HepG2 (cell line): ENCODE data around the gene POU6F1. TPM values are rescaled to one million over a fixed set of nuclear protein-coding genes. Genes with fewer than 3 reads are reported as not detected.
A peak's percentile ranks its signal among the peaks of the same experiment; 100 is the strongest.

Experiments used
- ATAC-seq: fragments of 200-7000 bp; cut with Tn5 transposase; 3 replicates; pipeline ENCODE4 v1.9.1; 2020; ENCODE audit warnings: mild to moderate bottlenecking, moderate library complexity
- BruUV-seq: library from RNA; stranded (reverse); fragments of 400-500 nt; replicated peaks from 2 replicates; lab custom pipeline; 2021; lab: Mats Ljungman, UMichigan
- CTCF ChIA-PET: fragments of 300-600 bp; formaldehyde crosslinking; extraction: SDS; loops from one replicate; lab custom pipeline; 2021; ENCODE audit warnings: low total read pairs, inconsistent platforms, low intra/inter-chr PET ratio; lab: Yijun Ruan, JAX
- POLR2A ChIA-PET: fragments of 350-600 bp; sonication (Branson Sonifier 250); formaldehyde crosslinking; loops from one replicate; lab custom pipeline; 2020; ENCODE audit warnings: antibody characterized with exemption, inconsistent platforms; lab: Yijun Ruan, JAX
- DNase-seq: peaks from one replicate; pipeline ENCODE4 v3.0.0-alpha.2; 2015; ENCODE audit warnings: low spot score
- FAIRE-seq: peaks from 3 replicates; lab custom pipeline; 2011; peaks lifted over from hg19 to GRCh38; lab: Jason Lieb, UNC
- H2AFZ ChIP-seq: one replicate; pipeline ENCODE4 v1.6.1; 2011; ENCODE audit warnings: low read length, inconsistent platforms
- H3K27ac ChIP-seq: fragments of 300-600 bp; 3 replicates; pipeline ENCODE4 v1.8.0; 2011; ENCODE audit warnings: mixed run types, mild to moderate bottlenecking, mixed read lengths, low read length, inconsistent platforms; ENCODE audit not compliant: insufficient read depth; ENCODE audit errors: extremely low read length
- H3K27me3 ChIP-seq, 2 experiments: fragments of 200-600 bp in 1 of 2; 2 replicates in 1 of 2; 3 replicates in 1 of 2; pipeline versions ENCODE4 v1.6.0 to v1.8.0; 2011; ENCODE audit warnings: low read length in 2 of 2, mild to moderate bottlenecking in 2 of 2, moderate library complexity in 2 of 2, inconsistent platforms in 1 of 2; ENCODE audit not compliant: insufficient read depth in 2 of 2, control insufficient read depth in 1 of 2
- H3K36me3 ChIP-seq, 2 experiments: fragments of 200-600 bp in 1 of 2; replicated peaks in 1 of 2; 2 replicates in 1 of 2; 3 replicates in 1 of 2; pipeline versions ENCODE4 v1.5.1 to v1.8.0; 2011; ENCODE audit warnings: low read length in 2 of 2, inconsistent platforms in 1 of 2; ENCODE audit not compliant: insufficient read depth in 2 of 2, control insufficient read depth in 1 of 2
- H3K4me1 ChIP-seq: 2 replicates; pipeline ENCODE4 v1.5.1; 2012; ENCODE audit warnings: low read length, inconsistent platforms; ENCODE audit not compliant: insufficient read depth
- H3K4me2 ChIP-seq: 2 replicates; pipeline ENCODE4 v1.6.0; 2011; ENCODE audit warnings: low read depth, low read length, inconsistent platforms
- H3K4me3 ChIP-seq, 3 experiments: fragments of 200-600 bp in 1 of 3; sonication (generic), shearing (Covaris generic) in 1 of 3; replicated peaks in 1 of 3; 2 replicates each; pipeline ENCODE4 v1.5.1; 2011 to 2016; ENCODE audit warnings: low read length in 3 of 3, inconsistent platforms in 2 of 3, low read depth in 2 of 3, mild to moderate bottlenecking in 2 of 3, control low read depth in 1 of 3, mixed read lengths in 1 of 3; ENCODE audit not compliant: insufficient read depth in 1 of 3
- H3K79me2 ChIP-seq: one replicate; pipeline ENCODE4 v1.6.1; 2011; ENCODE audit warnings: low read length, inconsistent platforms; ENCODE audit not compliant: insufficient read depth
- H3K9ac ChIP-seq: 2 replicates; pipeline ENCODE4 v1.6.0; 2011; ENCODE audit warnings: mild to moderate bottlenecking, low read depth, low read length, inconsistent platforms; ENCODE audit not compliant: insufficient read depth
- H3K9me3 ChIP-seq: 2 replicates; pipeline ENCODE4 v1.5.1; 2012; ENCODE audit warnings: mild to moderate bottlenecking, low read length
- H4K20me1 ChIP-seq: 2 replicates; pipeline ENCODE4 v1.6.0; 2011; ENCODE audit warnings: inconsistent platforms, mild to moderate bottlenecking, low read length, moderate library complexity; ENCODE audit not compliant: insufficient read depth
- CCAR2 ChIP-seq: fragments of 200-400 bp; formaldehyde crosslinking; optimal IDR thresholded peaks from 2 replicates; pipeline ENCODE3; 2018; ENCODE audit warnings: low read depth, mild to moderate bottlenecking, low read length, moderate library complexity
- KLF16 ChIP-seq, 2 experiments: sonication (generic) in 1 of 2; formaldehyde crosslinking in 1 of 2; IDR thresholded peaks; 2 replicates each; pipeline versions ENCODE4 v1.6.1 to v1.8.0; 2016 to 2023; ENCODE audit warnings: missing genetic modification reagents in 2 of 2, missing compliant biosample characterization in 1 of 2
- MXI1 ChIP-seq: IDR thresholded peaks from 3 replicates; pipeline ENCODE4 v1.6.1; 2012; ENCODE audit warnings: low read depth, low read length, inconsistent platforms, borderline replicate concordance
- NFYB ChIP-seq: sonication (generic); formaldehyde crosslinking; IDR thresholded peaks from 2 replicates; pipeline ENCODE4 v1.4.0; 2020; ENCODE audit warnings: missing genetic modification reagents
- PAWR ChIP-seq: sonication (generic); formaldehyde crosslinking; IDR thresholded peaks from 2 replicates; pipeline ENCODE4 v1.4.0; 2020; ENCODE audit warnings: missing genetic modification reagents, mild to moderate bottlenecking, borderline replicate concordance
- RARA ChIP-seq: IDR thresholded peaks from 2 replicates; pipeline ENCODE4 v1.6.1; 2016; ENCODE audit warnings: missing genetic modification reagents, missing compliant biosample characterization
- RBM39 ChIP-seq: fragments of 200-400 bp; formaldehyde crosslinking; IDR thresholded peaks from one replicate; pipeline ENCODE4 v1.6.1; 2018; ENCODE audit warnings: antibody characterized with exemption, mild to moderate bottlenecking, low read depth, low read length; ENCODE audit not compliant: poor library complexity, severe bottlenecking
- SAFB2 ChIP-seq: sonication (generic); formaldehyde crosslinking; IDR thresholded peaks from 2 replicates; pipeline ENCODE4 v1.5.1; 2020; ENCODE audit warnings: missing genetic modification reagents, low read depth, mild to moderate bottlenecking, borderline replicate concordance
- SIN3B ChIP-seq: fragments of 150-350 bp; IDR thresholded peaks from 2 replicates; pipeline ENCODE4 v1.6.1; 2014; ENCODE audit warnings: low read length
- SOX6 ChIP-seq, 2 experiments: fragments of 450-650 bp in 1 of 2; sonication (generic) in 1 of 2; formaldehyde crosslinking in 1 of 2; IDR thresholded peaks; 2 replicates each; pipeline versions ENCODE4 v1.4.0 to v1.6.1; 2017 to 2020; ENCODE audit warnings: antibody characterized with exemption in 1 of 2, mild to moderate bottlenecking in 1 of 2, missing genetic modification reagents in 1 of 2
- SRY ChIP-seq: sonication (generic); formaldehyde crosslinking; IDR thresholded peaks from 2 replicates; pipeline ENCODE4 v1.8.0; 2022; ENCODE audit warnings: mild to moderate bottlenecking, missing genetic modification reagents
- ZNF12 ChIP-seq: sonication (generic); formaldehyde crosslinking; IDR thresholded peaks from 2 replicates; pipeline ENCODE4 v1.5.0; 2020; ENCODE audit warnings: missing genetic modification reagents
- ZNF263 ChIP-seq: sonication (generic); formaldehyde crosslinking; IDR thresholded peaks from 2 replicates; pipeline ENCODE4 v1.4.0; 2020; ENCODE audit warnings: missing genetic modification reagents
- ZNF333 ChIP-seq: sonication (generic); formaldehyde crosslinking; IDR thresholded peaks from 2 replicates; pipeline ENCODE4 v1.4.0; 2020; ENCODE audit warnings: mild to moderate bottlenecking, missing genetic modification reagents, borderline replicate concordance
- ZNF460 ChIP-seq: sonication (generic); formaldehyde crosslinking; IDR thresholded peaks from 2 replicates; pipeline ENCODE4 v1.5.1; 2020; ENCODE audit warnings: missing genetic modification reagents, mild to moderate bottlenecking, borderline replicate concordance
- ZNF720 ChIP-seq: sonication (generic); formaldehyde crosslinking; IDR thresholded peaks from 2 replicates; pipeline ENCODE4 v1.4.0; 2020; ENCODE audit warnings: missing genetic modification reagents
- WGBS: methylation state at CpG from one replicate; pipeline ENCODE4 v1.1.6; 2017; ENCODE audit warnings: low lambda C conversion rate; 5-methylcytosine and 5-hydroxymethylcytosine counted together
- in situ Hi-C: cut with HindIII; loops from 2 replicates; pipeline ENCODE4 v1.10.0; 2017; ENCODE audit warnings: low pct_unique_long_range_greater_than_20kb; ENCODE audit not compliant: extremely low pct_ligation_motif_present
- intact Hi-C: fragments of 100-400 bp; cut with micrococcal nuclease; formaldehyde crosslinking; loops from one replicate; pipeline ENCODE4 v1.10.0; 2022; ENCODE audit not compliant: unreplicated experiment
- polyA plus RNA-seq, 8 experiments: library from polyadenylated mRNA; depleted of rRNA in 3 of 8; stranded (reverse) in 7 of 8; unstranded in 1 of 8; fragments of >200 nt; fragmentation: Illumina TruSeq in 4 of 8; extraction: Trizol in 4 of 8; gene quantifications; 2 replicates each; pipeline versions ENCODE4 v1.2.1 to v1.2.3, GENCODE V29; 2011 to 2016; ENCODE audit warnings: low read depth in 4 of 8, missing spikeins in 1 of 8, mixed read lengths in 1 of 8; ENCODE audit not compliant: insufficient read depth in 1 of 8
- total RNA-seq, 5 experiments: library from RNA; depleted of rRNA; stranded (reverse); fragments of >200 nt; fragmentation: Illumina TruSeq; extraction: Trizol; gene quantifications; 2 replicates each; pipeline ENCODE4 v1.2.3, GENCODE V29; 2016; ENCODE audit warnings: low read depth in 1 of 5
- TF ChIP-seq, protein P1 (sequence below): sonication (generic); formaldehyde crosslinking; IDR thresholded peaks from 2 replicates; pipeline ENCODE4 v1.4.0; 2020; ENCODE audit warnings: missing genetic modification reagents, mild to moderate bottlenecking, borderline replicate concordance
- TF ChIP-seq, protein P2 (sequence below): IDR thresholded peaks from 2 replicates; pipeline ENCODE4 v1.6.1; 2016
- TF ChIP-seq, protein P3 (sequence below): IDR thresholded peaks from 2 replicates; pipeline ENCODE4 v1.6.1; 2016; ENCODE audit warnings: low read depth, control low read depth

The POU6F1 gene
- total and polyA plus RNA-seq, 2 of the 13 experiments (the other 11 are each of a cell fraction or from before 2014, with no cell fraction given) = 0.48 to 0.51 TPM

GRCh38 chr12:51219322-51219721 is 1.5 kb upstream of the POU6F1 start:
- Histone ChIP-seq H3K27me3 (no peaks in the 10 kb centered on the region; a peak in 1 of 5 replicates), H3K4me2 (peak overlapping the region; percentile 99), H2AFZ (no peak overlapping the region), H3K79me2 (no peaks in the 10 kb centered on the region), H3K27ac (peak overlapping the region; percentile 44), H4K20me1 (no peaks in the 10 kb centered on the region), H3K9ac (peak overlapping the region; percentile 65), H3K36me3 (no peaks in the 10 kb centered on the region), H3K4me1 (peaks cover 16% of the 10 kb centered on the region), H3K4me3 (peak overlapping the region in 2 of 3 experiments; percentile 73 to 79; a peak in 4 of 6 replicates), H3K9me3 (no peaks in the 10 kb centered on the region)
- peak; percentile 28 for FAIRE-seq
- in situ Hi-C loops (no loop called here), intact Hi-C loops (loop anchor here (2.0 kb wide), 1 partner anchor 47 kb away; the partner anchor contains the start of gene TFCP2)
- WGBS = 10% methylated on average over 5 of the region's 5 CpGs
- ChIA-PET POLR2A (interaction anchor here (1.1 to 2.6 kb wide), 5 partner anchors 10 to 136 kb away, joined by 3 to 43 read pairs (median 8); partner anchors contain the start of genes CSRNP2 and DAZAP2), CTCF (no interaction called here)
- ATAC-seq = no peak; the same call in 2 of the 3 replicates
- DNase-seq = peak; percentile 57
- BruUV-seq = no TSS peak
- TF ChIP-seq SAFB2 (no peak), ZNF12 (CRISPR knock-in tag) (no peak), ZNF333 (CRISPR knock-in tag) (no peak), ZNF460 (no peak), ZNF720 (CRISPR knock-in tag) (no peak), CCAR2 (no peak), NFYB (CRISPR knock-in tag) (no peak), RARA (CRISPR knock-in tag) (no peak), SRY (CRISPR knock-in tag) (no peak), ZNF263 (no peak), PAWR (CRISPR knock-in tag) (no peak), RBM39 (no peak), SIN3B (peak; percentile 58; the same call in 1 of the 2 replicates), MXI1 (no peak), SOX6 (IDR thresholded peaks at IDR 0.05) (no peak), SOX6 (CRISPR knock-in tag; IDR thresholded peaks at IDR 0.05) (no peak), KLF16 (CRISPR knock-in tag; IDR thresholded peaks at IDR 0.05) (no peak)
- TF ChIP-seq, protein P1, sequence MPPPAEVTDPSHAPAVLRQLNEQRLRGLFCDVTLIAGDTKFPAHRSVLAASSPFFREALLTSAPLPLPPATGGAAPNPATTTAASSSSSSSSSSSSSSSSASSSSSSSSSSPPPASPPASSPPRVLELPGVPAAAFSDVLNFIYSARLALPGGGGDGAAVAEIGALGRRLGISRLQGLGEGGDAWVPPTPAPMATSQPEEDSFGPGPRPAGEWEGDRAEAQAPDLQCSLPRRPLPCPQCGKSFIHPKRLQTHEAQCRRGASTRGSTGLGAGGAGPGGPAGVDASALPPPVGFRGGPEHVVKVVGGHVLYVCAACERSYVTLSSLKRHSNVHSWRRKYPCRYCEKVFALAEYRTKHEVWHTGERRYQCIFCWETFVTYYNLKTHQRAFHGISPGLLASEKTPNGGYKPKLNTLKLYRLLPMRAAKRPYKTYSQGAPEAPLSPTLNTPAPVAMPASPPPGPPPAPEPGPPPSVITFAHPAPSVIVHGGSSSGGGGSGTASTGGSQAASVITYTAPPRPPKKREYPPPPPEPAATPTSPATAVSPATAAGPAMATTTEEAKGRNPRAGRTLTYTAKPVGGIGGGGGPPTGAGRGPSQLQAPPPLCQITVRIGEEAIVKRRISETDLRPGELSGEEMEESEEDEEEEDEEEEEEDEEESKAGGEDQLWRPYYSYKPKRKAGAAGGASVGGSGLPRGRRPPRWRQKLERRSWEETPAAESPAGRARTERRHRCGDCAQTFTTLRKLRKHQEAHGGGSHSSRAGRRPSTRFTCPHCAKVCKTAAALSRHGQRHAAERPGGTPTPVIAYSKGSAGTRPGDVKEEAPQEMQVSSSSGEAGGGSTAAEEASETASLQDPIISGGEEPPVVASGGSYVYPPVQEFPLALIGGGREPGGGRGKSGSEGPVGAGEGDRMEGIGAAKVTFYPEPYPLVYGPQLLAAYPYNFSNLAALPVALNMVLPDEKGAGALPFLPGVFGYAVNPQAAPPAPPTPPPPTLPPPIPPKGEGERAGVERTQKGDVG (CRISPR knock-in tag) = no peak
- TF ChIP-seq, protein P2, sequence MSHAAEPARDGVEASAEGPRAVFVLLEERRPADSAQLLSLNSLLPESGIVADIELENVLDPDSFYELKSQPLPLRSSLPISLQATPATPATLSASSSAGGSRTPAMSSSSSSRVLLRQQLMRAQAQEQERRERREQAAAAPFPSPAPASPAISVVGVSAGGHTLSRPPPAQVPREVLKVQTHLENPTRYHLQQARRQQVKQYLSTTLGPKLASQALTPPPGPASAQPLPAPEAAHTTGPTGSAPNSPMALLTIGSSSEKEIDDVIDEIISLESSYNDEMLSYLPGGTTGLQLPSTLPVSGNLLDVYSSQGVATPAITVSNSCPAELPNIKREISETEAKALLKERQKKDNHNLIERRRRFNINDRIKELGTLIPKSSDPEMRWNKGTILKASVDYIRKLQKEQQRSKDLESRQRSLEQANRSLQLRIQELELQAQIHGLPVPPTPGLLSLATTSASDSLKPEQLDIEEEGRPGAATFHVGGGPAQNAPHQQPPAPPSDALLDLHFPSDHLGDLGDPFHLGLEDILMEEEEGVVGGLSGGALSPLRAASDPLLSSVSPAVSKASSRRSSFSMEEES = no peak
- TF ChIP-seq, protein P3, sequence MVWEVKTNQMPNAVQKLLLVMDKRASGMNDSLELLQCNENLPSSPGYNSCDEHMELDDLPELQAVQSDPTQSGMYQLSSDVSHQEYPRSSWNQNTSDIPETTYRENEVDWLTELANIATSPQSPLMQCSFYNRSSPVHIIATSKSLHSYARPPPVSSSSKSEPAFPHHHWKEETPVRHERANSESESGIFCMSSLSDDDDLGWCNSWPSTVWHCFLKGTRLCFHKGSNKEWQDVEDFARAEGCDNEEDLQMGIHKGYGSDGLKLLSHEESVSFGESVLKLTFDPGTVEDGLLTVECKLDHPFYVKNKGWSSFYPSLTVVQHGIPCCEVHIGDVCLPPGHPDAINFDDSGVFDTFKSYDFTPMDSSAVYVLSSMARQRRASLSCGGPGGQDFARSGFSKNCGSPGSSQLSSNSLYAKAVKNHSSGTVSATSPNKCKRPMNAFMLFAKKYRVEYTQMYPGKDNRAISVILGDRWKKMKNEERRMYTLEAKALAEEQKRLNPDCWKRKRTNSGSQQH = no peak
